Occipital lobe (tissue), 2 donors: Measurements from ENCODE around the gene CLDN14. TPM values are rescaled to one million over a fixed set of nuclear protein-coding genes. Genes with fewer than 3 reads are reported as not detected.
"Not testable (repeated sequence)": the region's sequence is repeated elsewhere in the genome, so short reads cannot be mapped to it uniquely, and the experiment has no call there.

ENCODE experiments used
- DNase-seq: peaks from one replicate; lab custom pipeline; 2025; lab: John Stamatoyannopoulos, UW
- total RNA-seq: library from RNA; depleted of rRNA; stranded (reverse); fragments of >200 nt; gene quantifications from one replicate; pipeline ENCODE4 v1.2.3, GENCODE V29; 2014

The CLDN14 gene
- total RNA-seq, 1 donor from 2014 or later: not detected

GRCh38 chr21:36501589-36501892 lies 21.6 kb upstream of the CLDN14 start:
- no peak for DNase-seq

GRCh38 chr21:36499578-36500471 lies 19.9 kb upstream of the CLDN14 start:
- DNase-seq: no peak

GRCh38 chr21:36494557-36494956 lies 14.6 kb upstream of the CLDN14 start:
- no peak for DNase-seq

GRCh38 chr21:36491209-36491910 lies 11.4 kb upstream of the CLDN14 start:
- no peak for DNase-seq

GRCh38 chr21:36489776-36490165 lies 9.8 kb upstream of the CLDN14 start:
- no peak for DNase-seq

GRCh38 chr21:36489103-36489775 lies 9.3 kb upstream of the CLDN14 start:
- no peak for DNase-seq

GRCh38 chr21:36487641-36488307 lies 7.9 kb upstream of the CLDN14 start:
- no peak for DNase-seq

GRCh38 chr21:36486246-36486645 lies 6.3 kb upstream of the CLDN14 start:
- DNase-seq: no peak

GRCh38 chr21:36485476-36485875 lies 5.6 kb upstream of the CLDN14 start:
- no peak for DNase-seq

GRCh38 chr21:36483095-36483494 lies 3.2 kb upstream of the CLDN14 start:
- DNase-seq: no peak

- no peak for DNase-seq
Measured at GRCh38 chr21:36482673-36483072, 2.8 kb upstream of the CLDN14 start.

- DNase-seq: no peak
Measured at GRCh38 chr21:36482181-36482580, 2.3 kb upstream of the CLDN14 start.

- DNase-seq: no peak
Measured at GRCh38 chr21:36481639-36482038, 1.7 kb upstream of the CLDN14 start.

GRCh38 chr21:36480618-36481017 lies 696 bp upstream of the CLDN14 start:
- DNase-seq: no peak

- no peak for DNase-seq
Measured at GRCh38 chr21:36478941-36479340, 981 bp downstream of the CLDN14 start.

GRCh38 chr21:36478207-36478701 lies 1.7 kb downstream of the CLDN14 start:
- no peak for DNase-seq

- no peak for DNase-seq
Measured at GRCh38 chr21:36477559-36477958, 2.4 kb downstream of the CLDN14 start.

GRCh38 chr21:36477001-36477400 lies 2.9 kb downstream of the CLDN14 start:
- no peak for DNase-seq

- not testable (repeated sequence) for DNase-seq
Measured at GRCh38 chr21:36476541-36476940, 3.4 kb downstream of the CLDN14 start.

GRCh38 chr21:36474591-36474990 lies 5.3 kb downstream of the CLDN14 start:
- DNase-seq: no peak

- DNase-seq: no peak
Measured at GRCh38 chr21:36473203-36473602, 6.7 kb downstream of the CLDN14 start.

GRCh38 chr21:36472377-36472776 lies 7.5 kb downstream of the CLDN14 start:
- no peak for DNase-seq
